HepG2 (cell line): ENCODE data around the gene AMIGO3. TPM values are rescaled to one million over a fixed set of nuclear protein-coding genes. Genes with fewer than 3 reads are reported as not detected.

Experiments used
- AGO2 ChIP-seq: fragments of 200-400 bp; formaldehyde crosslinking; optimal IDR thresholded peaks from 2 replicates; pipeline ENCODE3; 2017; ENCODE audit warnings: mild to moderate bottlenecking, low read depth, low read length, moderate library complexity
- BHLHE40 ChIP-seq: IDR thresholded peaks from 2 replicates; pipeline ENCODE4 v1.6.1; 2011; ENCODE audit warnings: low read length, improper control_type of control experiment
- FOXK2 ChIP-seq: fragments of 450-650 bp; IDR thresholded peaks from 2 replicates; pipeline ENCODE4 v1.6.1; 2016
- GABPB1 ChIP-seq: IDR thresholded peaks from 2 replicates; pipeline ENCODE4 v1.6.1; 2016; ENCODE audit warnings: mild to moderate bottlenecking, missing genetic modification reagents, moderate library complexity, missing compliant biosample characterization
- HDAC1 ChIP-seq: sonication (generic); formaldehyde crosslinking; IDR thresholded peaks from 2 replicates; pipeline ENCODE4 v1.5.1; 2020; ENCODE audit warnings: mild to moderate bottlenecking, missing genetic modification reagents
- KDM5A ChIP-seq: fragments of 200-600 bp; sonication (generic); IDR thresholded peaks from 2 replicates; pipeline ENCODE4 v1.7.0; 2018; ENCODE audit warnings: antibody characterized with exemption, mild to moderate bottlenecking, low read length, borderline replicate concordance
- MAFF ChIP-seq: IDR thresholded peaks from 2 replicates; pipeline ENCODE4 v1.6.1; 2011; ENCODE audit warnings: low read depth, low read length, improper control_type of control experiment
- MIXL1 ChIP-seq: IDR thresholded peaks from 2 replicates; pipeline ENCODE4 v1.6.1; 2016
- POLR2G ChIP-seq: fragments of 200-400 bp; formaldehyde crosslinking; IDR thresholded peaks from 2 replicates; pipeline ENCODE4 v1.6.1; 2018; ENCODE audit warnings: mild to moderate bottlenecking, low read depth, low read length, moderate library complexity
- REPIN1 ChIP-seq: sonication (generic); formaldehyde crosslinking; IDR thresholded peaks from 2 replicates; pipeline ENCODE4 v1.8.0; 2022; ENCODE audit warnings: missing genetic modification reagents, low read depth, mild to moderate bottlenecking, borderline replicate concordance
- RXRA ChIP-seq: sonication (generic); formaldehyde crosslinking; IDR thresholded peaks from 2 replicates; pipeline ENCODE4 v1.5.1; 2020; ENCODE audit warnings: missing genetic modification reagents
- TARDBP ChIP-seq: sonication (generic); formaldehyde crosslinking; IDR thresholded peaks from 2 replicates; pipeline ENCODE4 v1.8.0; 2022; ENCODE audit warnings: mild to moderate bottlenecking, missing genetic modification reagents
- TOPORS ChIP-seq: sonication (generic); formaldehyde crosslinking; IDR thresholded peaks from 2 replicates; pipeline ENCODE4 v1.8.0; 2023; ENCODE audit warnings: mild to moderate bottlenecking, missing genetic modification reagents
- TRAFD1 ChIP-seq: sonication (generic); formaldehyde crosslinking; IDR thresholded peaks from 2 replicates; pipeline ENCODE4 v1.5.1; 2020; ENCODE audit warnings: missing genetic modification reagents, mild to moderate bottlenecking, borderline replicate concordance
- ZBTB25 ChIP-seq: IDR thresholded peaks from 2 replicates; pipeline ENCODE4 v1.6.1; 2018; ENCODE audit warnings: missing genetic modification reagents
- ZBTB4 ChIP-seq: sonication (generic); formaldehyde crosslinking; IDR thresholded peaks from 2 replicates; pipeline ENCODE4 v1.4.0; 2020; ENCODE audit warnings: missing genetic modification reagents, mild to moderate bottlenecking, borderline replicate concordance
- ZNF142 ChIP-seq: sonication (generic); formaldehyde crosslinking; IDR thresholded peaks from 2 replicates; pipeline ENCODE4 v1.4.0; 2020; ENCODE audit warnings: missing genetic modification reagents
- polyA plus RNA-seq, 8 experiments: library from polyadenylated mRNA; depleted of rRNA in 3 of 8; stranded (reverse) in 7 of 8; unstranded in 1 of 8; fragments of >200 nt; fragmentation: Illumina TruSeq in 4 of 8; extraction: Trizol in 4 of 8; gene quantifications; 2 replicates each; pipeline versions ENCODE4 v1.2.1 to v1.2.3, GENCODE V29; 2011 to 2016; ENCODE audit warnings: low read depth in 4 of 8, missing spikeins in 1 of 8, mixed read lengths in 1 of 8; ENCODE audit not compliant: insufficient read depth in 1 of 8
- total RNA-seq, 5 experiments: library from RNA; depleted of rRNA; stranded (reverse); fragments of >200 nt; fragmentation: Illumina TruSeq; extraction: Trizol; gene quantifications; 2 replicates each; pipeline ENCODE4 v1.2.3, GENCODE V29; 2016; ENCODE audit warnings: low read depth in 1 of 5

The AMIGO3 gene
- total and polyA plus RNA-seq, 2 of the 13 experiments (the other 11 are each of a cell fraction or from before 2014, with no cell fraction given), result 0.35 TPM; not detected in 1

GRCh38 chr3:49689046-49689907, 30.2 kb downstream of the AMIGO3 start, which contains the start of the genes MST1 and RNF123 (continued):
- TF ChIP-seq ZNF142 (CRISPR knock-in tag) (peak; percentile 68), TOPORS (CRISPR knock-in tag) (no peak), GABPB1 (CRISPR knock-in tag) (peak; percentile 98), BHLHE40 (peak; percentile 21; the same call in 1 of the 2 replicates), TARDBP (CRISPR knock-in tag) (peak; percentile 72; the same call in 1 of the 2 replicates), KDM5A (peak; percentile 94), TRAFD1 (CRISPR knock-in tag) (peak; percentile 90), REPIN1 (peak; percentile 87), ZBTB25 (CRISPR knock-in tag) (peak; percentile 1; the same call in 1 of the 2 replicates), MAFF (no peak), AGO2 (peak; percentile 52), RXRA (CRISPR knock-in tag) (peak; percentile 66; the same call in 1 of the 2 replicates), HDAC1 (peak; percentile 98), ZBTB4 (CRISPR knock-in tag) (no peak), POLR2G (peak; percentile 63; the same call in 1 of the 2 replicates), MIXL1 (CRISPR knock-in tag) (no peak), FOXK2 (peak; percentile 51; the same call in 1 of the 2 replicates)
